Left ventricle myocardium inferior (tissue), 1 donor: ENCODE results near the gene NCLN. TPM values are rescaled to one million over a fixed set of nuclear protein-coding genes. Genes with fewer than 3 reads are reported as not detected.
"Not testable (repeated sequence)": the region's sequence is repeated elsewhere in the genome, so short reads cannot be mapped to it uniquely, and the experiment has no call there.

Source experiments
- DNase-seq: peaks from one replicate; pipeline ENCODE4 v3.0.0-alpha.2; 2020
- H3K27ac ChIP-seq: fragments of 200-600 bp; replicated peaks from 2 replicates; pipeline ENCODE4 v1.8.0; 2021
- H3K27me3 ChIP-seq: fragments of 200-600 bp; 2 replicates; pipeline ENCODE4 v1.8.0; 2021; ENCODE audit warnings: low read depth
- H3K36me3 ChIP-seq: fragments of 200-600 bp; 2 replicates; pipeline ENCODE4 v1.8.0; 2021
- H3K4me1 ChIP-seq: fragments of 200-600 bp; 2 replicates; pipeline ENCODE4 v1.8.0; 2021
- H3K4me3 ChIP-seq: fragments of 200-600 bp; 2 replicates; pipeline ENCODE4 v1.8.0; 2021; ENCODE audit warnings: mild to moderate bottlenecking, moderate library complexity
- H3K9me3 ChIP-seq: fragments of 200-600 bp; replicated peaks from 2 replicates; pipeline ENCODE4 v1.8.0; 2021
- CTCF ChIP-seq: fragments of 200-600 bp; IDR thresholded peaks from 2 replicates; pipeline ENCODE4 v1.8.0; 2021; ENCODE audit warnings: antibody characterized with exemption, mild to moderate bottlenecking, borderline replicate concordance
- intact Hi-C: fragments of 100-400 bp; cut with micrococcal nuclease; formaldehyde crosslinking; loops from one replicate; pipeline ENCODE4 v1.11.0; 2022
- total RNA-seq: library from RNA; stranded (reverse); fragmentation: NEBNext Ultra II Directional; extraction: Animal tissue kit (Norgen Biotek cat#: 25700); gene quantifications from one replicate; pipeline ENCODE4 v1.2.1, GENCODE V29; 2021
- donor health status: DM: no; HTN: yes; CAD: no; lungs with severe emphysema.

Gene NCLN
- total RNA-seq, 1 donor from 2014 or later, result 28.3 TPM

- no peak for TF ChIP-seq CTCF
- H3K27ac ChIP-seq, result no peak overlapping the region
- no peak overlapping the region for H3K4me3 ChIP-seq
- H3K36me3 ChIP-seq, result no peaks in the 10 kb centered on the region
- H3K4me1 ChIP-seq, result no peaks in the 10 kb centered on the region
- no peak for DNase-seq
- intact Hi-C loops, result no loop called here
- H3K9me3 ChIP-seq, result peaks cover 7% of the 10 kb centered on the region
- peaks cover 72% of the 10 kb centered on the region for H3K27me3 ChIP-seq
Observed at GRCh38 chr19:3233116-3233515, 47.4 kb downstream of the NCLN start.

- intact Hi-C loops, result no loop called here
- H3K9me3 ChIP-seq, result peaks cover 13% of the 10 kb centered on the region
- DNase-seq, result no peak
- H3K4me1 ChIP-seq, result no peaks in the 10 kb centered on the region
- H3K27me3 ChIP-seq, result peaks cover 72% of the 10 kb centered on the region
- no peak for TF ChIP-seq CTCF
- no peaks in the 10 kb centered on the region for H3K36me3 ChIP-seq
- no peak overlapping the region for H3K4me3 ChIP-seq
- H3K27ac ChIP-seq, result no peak overlapping the region
Observed at GRCh38 chr19:3233831-3234230, 48.1 kb downstream of the NCLN start.

- H3K4me1 ChIP-seq, result no peaks in the 10 kb centered on the region
- peaks cover 13% of the 10 kb centered on the region for H3K9me3 ChIP-seq
- H3K36me3 ChIP-seq, result no peaks in the 10 kb centered on the region
- intact Hi-C loops, result no loop called here
- no peak overlapping the region for H3K4me3 ChIP-seq
- no peak for TF ChIP-seq CTCF
- H3K27ac ChIP-seq, result no peak overlapping the region
- DNase-seq, result no peak
- H3K27me3 ChIP-seq, result peaks cover 64% of the 10 kb centered on the region
Observed at GRCh38 chr19:3234800-3235199, 49.1 kb downstream of the NCLN start.

- DNase-seq, H3K4me3 ChIP-seq, H3K4me1 ChIP-seq, H3K36me3 ChIP-seq, intact Hi-C loops, H3K27ac ChIP-seq: not testable (repeated sequence)
- peaks cover 13% of the 10 kb centered on the region for H3K9me3 ChIP-seq
- peaks cover 63% of the 10 kb centered on the region for H3K27me3 ChIP-seq
Observed at GRCh38 chr19:3235604-3236003, 49.9 kb downstream of the NCLN start.

GRCh38 chr19:3236272-3236671, 50.5 kb downstream of the NCLN start:
- Histone ChIP-seq H3K9me3 (peaks cover 13% of the 10 kb centered on the region), H3K4me1 (no peaks in the 10 kb centered on the region), H3K27ac (no peak overlapping the region), H3K27me3 (peaks cover 63% of the 10 kb centered on the region), H3K36me3 (no peaks in the 10 kb centered on the region), H3K4me3 (no peak overlapping the region)
- TF ChIP-seq CTCF, result no peak
- no peak for DNase-seq
- intact Hi-C loops, result no loop called here

GRCh38 chr19:3238066-3238561, 52.4 kb downstream of the NCLN start:
- Histone ChIP-seq H3K36me3 (no peaks in the 10 kb centered on the region), H3K27ac (no peak overlapping the region), H3K27me3 (peaks cover 65% of the 10 kb centered on the region), H3K4me1 (no peaks in the 10 kb centered on the region), H3K4me3 (no peak overlapping the region), H3K9me3 (peaks cover 13% of the 10 kb centered on the region)
- no peak for DNase-seq
- intact Hi-C loops, result no loop called here
- TF ChIP-seq CTCF, result no peak
